ENCODE measurements around the gene CPSF2.

The CPSF2 gene

GRCh38 chr14:92106143-92106926 is 15.4 kb upstream of the CPSF2 start, which contains the start of gene ATXN3:
TSS of gene ATXN3 (minus strand) at chr14:92106582. CDS start at chr14:92106552, 30 bp downstream.
- Histone ChIP-seq H4K12ac (ENCODE audit: low read depth, low read length) (peak within 1 kb of the TSS; percentile 92), H3K27me3 (ENCODE audit: insufficient read depth, low read length) (no peaks in the 10 kb centered on the region), H4K8ac (ENCODE audit: low read depth, low read length) (peak within 1 kb of the TSS; percentile 96), H3K23ac (ENCODE audit: low read length) (no peak within 1 kb of the TSS), H3K4me2 (ENCODE audit: low read length) (peak within 1 kb of the TSS; percentile 98), H3K4ac (ENCODE audit: low read depth, low read length) (peak within 1 kb of the TSS; percentile 65), H2BK12ac (ENCODE audit: low read length) (no peak within 1 kb of the TSS), H4K91ac (ENCODE audit: low read depth, low read length) (peak within 1 kb of the TSS; percentile 95), H2BK5ac (ENCODE audit: low read depth, low read length, poor library complexity) (peak within 1 kb of the TSS; percentile 57), H3K4me1 (ENCODE audit: control insufficient read depth in 1 of 2, insufficient read depth in 2 of 2, low read length in 2 of 2) (peaks cover 0 to 3% of the 10 kb centered on the region in 2 experiments), H2AFZ (ENCODE audit: insufficient read depth, low read length, poor library complexity) (peak within 1 kb of the TSS; percentile 33), H3K36me3 (ENCODE audit: control insufficient read depth in 1 of 2, insufficient read depth in 2 of 2, low read length in 2 of 2) (no peaks in the 10 kb centered on the region), H3K27ac (ENCODE audit: low read depth, low read length) (peak within 1 kb of the TSS; percentile 67), H2AK5ac (ENCODE audit: low read length) (no peak within 1 kb of the TSS), H3K9me3 (ENCODE audit: insufficient read depth, low read depth, low read length) (no peaks in the 10 kb centered on the region), H3K14ac (ENCODE audit: low read length) (peak within 1 kb of the TSS; percentile 89), H3K9ac (ENCODE audit: low read length) (peak within 1 kb of the TSS; percentile 85), H3K4me3 (ENCODE audit: low read depth, low read length) (peak within 1 kb of the TSS; percentile 99), H2BK120ac (ENCODE audit: insufficient read depth, low read length, poor library complexity) (peak within 1 kb of the TSS; percentile 55), H3K18ac (ENCODE audit: low read length) (peak within 1 kb of the TSS; percentile 79), H3K79me2 (ENCODE audit: control insufficient read depth, insufficient read depth, low read length, poor library complexity) (peaks cover 8% of the 10 kb centered on the region), H3K79me1 (ENCODE audit: low read length) (peaks cover 5% of the 10 kb centered on the region)
- peak; percentile 98 for DNase-seq
- WGBS (ENCODE audit: extremely low coverage, insufficient coverage, insufficient read length), result no CpG with 5 or more reads among the region's 66 CpGs

- Histone ChIP-seq H4K91ac (ENCODE audit: low read depth, low read length) (no peak overlapping the region), H2BK5ac (ENCODE audit: low read depth, low read length, poor library complexity) (no peak overlapping the region), H2BK12ac (ENCODE audit: low read length) (no peak overlapping the region), H3K4me1 (ENCODE audit: control insufficient read depth in 1 of 2, insufficient read depth in 2 of 2, low read length in 2 of 2) (peaks cover 0 to 3% of the 10 kb centered on the region in 2 experiments), H3K23ac (ENCODE audit: low read length) (no peak overlapping the region), H2AFZ (ENCODE audit: insufficient read depth, low read length, poor library complexity) (no peak overlapping the region), H3K79me2 (ENCODE audit: control insufficient read depth, insufficient read depth, low read length, poor library complexity) (peaks cover 8% of the 10 kb centered on the region), H3K79me1 (ENCODE audit: low read length) (peaks cover 5% of the 10 kb centered on the region), H4K8ac (ENCODE audit: low read depth, low read length) (no peak overlapping the region), H3K4me2 (ENCODE audit: low read length) (no peak overlapping the region), H3K36me3 (ENCODE audit: control insufficient read depth in 1 of 2, insufficient read depth in 2 of 2, low read length in 2 of 2) (no peaks in the 10 kb centered on the region), H3K27ac (ENCODE audit: low read depth, low read length) (no peak overlapping the region), H3K9me3 (ENCODE audit: insufficient read depth, low read depth, low read length) (no peaks in the 10 kb centered on the region), H2AK5ac (ENCODE audit: low read length) (no peak overlapping the region), H3K18ac (ENCODE audit: low read length) (no peak overlapping the region), H3K14ac (ENCODE audit: low read length) (no peak overlapping the region), H3K27me3 (ENCODE audit: insufficient read depth, low read length) (no peaks in the 10 kb centered on the region), H2BK120ac (ENCODE audit: insufficient read depth, low read length, poor library complexity) (no peak overlapping the region), H4K12ac (ENCODE audit: low read depth, low read length) (no peak overlapping the region), H3K9ac (ENCODE audit: low read length) (no peak overlapping the region), H3K4me3 (ENCODE audit: low read depth, low read length) (no peak overlapping the region), H3K4ac (ENCODE audit: low read depth, low read length) (no peak overlapping the region)
- DNase-seq, result no peak
- no CpG with 5 or more reads among the region's 11 CpGs for WGBS (ENCODE audit: extremely low coverage, insufficient coverage, insufficient read length)
Observed at GRCh38 chr14:92108345-92109254, 13.2 kb upstream of the CPSF2 start.

GRCh38 chr14:92109490-92109889 is 12.3 kb upstream of the CPSF2 start:
- no peaks in the 10 kb centered on the region for H3K36me3 ChIP-seq (ENCODE audit: control insufficient read depth in 1 of 2, insufficient read depth in 2 of 2, low read length in 2 of 2)

GRCh38 chr14:92121207-92121669 is 531 bp upstream of the CPSF2 start:
- Histone ChIP-seq H3K14ac (ENCODE audit: low read length) (peak overlapping the region; percentile 93), H3K9me3 (ENCODE audit: insufficient read depth, low read depth, low read length) (no peaks in the 10 kb centered on the region), H3K79me1 (ENCODE audit: low read length) (peaks cover 13% of the 10 kb centered on the region), H3K4me2 (ENCODE audit: low read length) (peak overlapping the region; percentile 63), H3K79me2 (ENCODE audit: control insufficient read depth, insufficient read depth, low read length, poor library complexity) (peaks cover 21% of the 10 kb centered on the region), H3K4ac (ENCODE audit: low read depth, low read length) (peak overlapping the region; percentile 72), H4K91ac (ENCODE audit: low read depth, low read length) (peak overlapping the region; percentile 98), H2BK12ac (ENCODE audit: low read length) (no peak overlapping the region), H3K27ac (ENCODE audit: low read depth, low read length) (peak overlapping the region; percentile 20), H3K4me1 (ENCODE audit: control insufficient read depth in 1 of 2, insufficient read depth in 2 of 2, low read length in 2 of 2) (peaks cover 7 to 12% of the 10 kb centered on the region in 2 experiments), H2BK5ac (ENCODE audit: low read depth, low read length, poor library complexity) (peak overlapping the region; percentile 98), H4K12ac (ENCODE audit: low read depth, low read length) (peak overlapping the region; percentile 98), H3K18ac (ENCODE audit: low read length) (peak overlapping the region; percentile 98), H3K36me3 (ENCODE audit: control insufficient read depth in 1 of 2, insufficient read depth in 2 of 2, low read length in 2 of 2) (peaks cover 1 to 8% of the 10 kb centered on the region in 2 experiments), H2AK5ac (ENCODE audit: low read length) (peak overlapping the region; percentile 66), H3K27me3 (ENCODE audit: insufficient read depth, low read length) (no peaks in the 10 kb centered on the region), H2AFZ (ENCODE audit: insufficient read depth, low read length, poor library complexity) (peak overlapping the region; percentile 96), H2BK120ac (ENCODE audit: insufficient read depth, low read length, poor library complexity) (peak overlapping the region; percentile 81), H4K8ac (ENCODE audit: low read depth, low read length) (peak overlapping the region; percentile 97), H3K9ac (ENCODE audit: low read length) (peak overlapping the region; percentile 88), H3K4me3 (ENCODE audit: low read depth, low read length) (peak overlapping the region; percentile 99), H3K23ac (ENCODE audit: low read length) (no peak overlapping the region)
- DNase-seq, result peak; percentile 30 to 56
- no CpG with 5 or more reads among the region's 36 CpGs for WGBS (ENCODE audit: extremely low coverage, insufficient coverage, insufficient read length)

More at GRCh38 chr14:92109490-92109889, 12.3 kb upstream of the CPSF2 start:
- no peak overlapping the region for H3K4ac ChIP-seq (ENCODE audit: low read depth, low read length)
- H3K27me3 ChIP-seq (ENCODE audit: insufficient read depth, low read length), result no peaks in the 10 kb centered on the region
- H3K14ac ChIP-seq (ENCODE audit: low read length), result no peak overlapping the region
- H2BK5ac ChIP-seq (ENCODE audit: low read depth, low read length, poor library complexity), result no peak overlapping the region
- H3K4me1 ChIP-seq (ENCODE audit: control insufficient read depth in 1 of 2, insufficient read depth in 2 of 2, low read length in 2 of 2), result peaks cover 0 to 3% of the 10 kb centered on the region in 2 experiments
- H3K9ac ChIP-seq (ENCODE audit: low read length), result no peak overlapping the region
- no peak overlapping the region for H4K8ac ChIP-seq (ENCODE audit: low read depth, low read length)
- H3K27ac ChIP-seq (ENCODE audit: low read depth, low read length), result no peak overlapping the region
- DNase-seq, result no peak
- peaks cover 5% of the 10 kb centered on the region for H3K79me1 ChIP-seq (ENCODE audit: low read length)
- H3K23ac ChIP-seq (ENCODE audit: low read length), result no peak overlapping the region
- no peak overlapping the region for H3K18ac ChIP-seq (ENCODE audit: low read length)
- no peak overlapping the region for H3K4me2 ChIP-seq (ENCODE audit: low read length)
- no peaks in the 10 kb centered on the region for H3K9me3 ChIP-seq (ENCODE audit: insufficient read depth, low read depth, low read length)
- H4K12ac ChIP-seq (ENCODE audit: low read depth, low read length), result no peak overlapping the region
- no peak overlapping the region for H3K4me3 ChIP-seq (ENCODE audit: low read depth, low read length)
- no peak overlapping the region for H4K91ac ChIP-seq (ENCODE audit: low read depth, low read length)
- no peak overlapping the region for H2AFZ ChIP-seq (ENCODE audit: insufficient read depth, low read length, poor library complexity)
- peaks cover 8% of the 10 kb centered on the region for H3K79me2 ChIP-seq (ENCODE audit: control insufficient read depth, insufficient read depth, low read length, poor library complexity)
- no CpG with 5 or more reads among the region's 5 CpGs for WGBS (ENCODE audit: extremely low coverage, insufficient coverage, insufficient read length)
- no peak overlapping the region for H2AK5ac ChIP-seq (ENCODE audit: low read length)
- no peak overlapping the region for H2BK12ac ChIP-seq (ENCODE audit: low read length)
- no peak overlapping the region for H2BK120ac ChIP-seq (ENCODE audit: insufficient read depth, low read length, poor library complexity)

All from trophoblast cell (in vitro differentiated cells and primary cell).